SH-SY5Y (cell line): ENCODE data around the gene CTTNBP2NL.

Experiments used
- GATA2 ChIP-seq: IDR thresholded peaks from 2 replicates; pipeline ENCODE4 v1.6.1; 2011; ENCODE audit warnings: mild to moderate bottlenecking, low read depth, low read length
- GATA3 ChIP-seq: IDR thresholded peaks from 2 replicates; pipeline ENCODE4 v1.6.1; 2011; ENCODE audit warnings: low read depth, mild to moderate bottlenecking, low read length, moderate library complexity

GRCh38 chr1:112445596-112445995, 49.6 kb downstream of the CTTNBP2NL start:
- TF ChIP-seq GATA2 (no peak), GATA3 (no peak)
